CD4-positive, alpha-beta T cell treated with Interferon gamma for 1 hour (primary cell): Measurements from ENCODE around the gene ITPKB.

ENCODE experiments used
- DNase-seq: peaks from one replicate; pipeline ENCODE4 v3.0.0-alpha.2; 2020

The ITPKB gene

GRCh38 chr1:226702957-226703831 is 35.9 kb downstream of the ITPKB start:
- peak; percentile 82 for DNase-seq

GRCh38 chr1:226702318-226702956 is 36.6 kb downstream of the ITPKB start:
- no peak for DNase-seq

GRCh38 chr1:226700861-226701260 is 38.2 kb downstream of the ITPKB start:
- no peak for DNase-seq

- DNase-seq = no peak
These were observed 39.9 kb downstream of the ITPKB start for GRCh38 chr1:226699166-226699565.

GRCh38 chr1:226698659-226699058 is 40.4 kb downstream of the ITPKB start:
- DNase-seq = no peak

GRCh38 chr1:226697929-226698544 is 41.0 kb downstream of the ITPKB start:
- DNase-seq = no peak

- DNase-seq = peak; percentile 34
These were observed 41.7 kb downstream of the ITPKB start for GRCh38 chr1:226697151-226697928.

GRCh38 chr1:226696547-226696946 is 42.5 kb downstream of the ITPKB start:
- no peak for DNase-seq

GRCh38 chr1:226695335-226695900 is 43.7 kb downstream of the ITPKB start:
- DNase-seq = no peak

- DNase-seq = no peak
These were observed 46.3 kb downstream of the ITPKB start for GRCh38 chr1:226692823-226693222.

GRCh38 chr1:226692051-226692792 is 46.9 kb downstream of the ITPKB start:
- DNase-seq = no peak

GRCh38 chr1:226691247-226691646 is 47.8 kb downstream of the ITPKB start:
- peak; percentile 63 for DNase-seq

GRCh38 chr1:226690460-226690982 is 48.6 kb downstream of the ITPKB start:
- DNase-seq = peak; percentile 65

GRCh38 chr1:226688808-226689207 is 50.3 kb downstream of the ITPKB start:
- DNase-seq = no peak

- DNase-seq = no peak
These were observed 50.9 kb downstream of the ITPKB start for GRCh38 chr1:226688056-226688748.

- peak; percentile 60 for DNase-seq
These were observed 51.7 kb downstream of the ITPKB start for GRCh38 chr1:226687426-226687825.

GRCh38 chr1:226686440-226687425 is 52.3 kb downstream of the ITPKB start:
- no peak for DNase-seq

GRCh38 chr1:226685196-226685820 is 53.8 kb downstream of the ITPKB start:
- DNase-seq = no peak

GRCh38 chr1:226684026-226684425 is 55.1 kb downstream of the ITPKB start:
- no peak for DNase-seq
